T47D (cell line): Measurements from ENCODE around the gene ANP32B.

Experiments
- DNase-seq, 2 experiments: peaks; one replicate each; pipeline versions ENCODE4 v3.0.0 to v3.0.0-alpha.2; 2011 to 2012; ENCODE audit warnings: low read depth in 1 of 2, low spot score in 1 of 2
- JUND ChIP-seq: IDR thresholded peaks from 2 replicates; pipeline ENCODE4 v1.6.1; 2012; ENCODE audit warnings: low read depth
- in situ Hi-C: cut with HindIII; loops from 2 replicates; pipeline ENCODE4 v1.10.0; 2016; ENCODE audit warnings: low sequenced_read_pairs, low pct_unique_long_range_greater_than_20kb

The ANP32B gene

GRCh38 chr9:98056269-98057137 is 73.4 kb downstream of the ANP32B start, which contains the start of gene NANS:
Gene NANS, plus strand, starts transcription at chr9:98056732. Its CDS starts 77 bp downstream, at chr9:98056809.
- TF ChIP-seq JUND: no peak
- peak; percentile 70 to 96 for DNase-seq
- in situ Hi-C loops: no loop called here

- no peak for TF ChIP-seq JUND
- DNase-seq: no peak
- in situ Hi-C loops: no loop called here
Measured at GRCh38 chr9:98057138-98057799, 74.1 kb downstream of the ANP32B start.

GRCh38 chr9:98062161-98062560 is 79.0 kb downstream of the ANP32B start:
- TF ChIP-seq JUND: no peak

GRCh38 chr9:98064623-98065392 is 81.7 kb downstream of the ANP32B start:
- TF ChIP-seq JUND: no peak
- DNase-seq: no peak
- in situ Hi-C loops: no loop called here

More at GRCh38 chr9:98062161-98062560, 79.0 kb downstream of the ANP32B start:
- in situ Hi-C loops: no loop called here
- DNase-seq: no peak
